DOHH2 (cell line): ENCODE data around the gene SLC35A3.

Experiments
- H3F3A ChIP-seq: fragments of 200-600 bp; sonication (generic), shearing (Covaris generic); 2 replicates; pipeline ENCODE4 v1.6.0; 2016; ENCODE audit warnings: antibody characterized with exemption, mild to moderate bottlenecking; ENCODE audit not compliant: control insufficient read depth, insufficient read depth
- H3K27ac ChIP-seq: fragments of 200-600 bp; sonication (generic); 2 replicates; pipeline ENCODE4 v1.5.1; 2014; ENCODE audit warnings: low read depth, mild to moderate bottlenecking, low read length, moderate library complexity
- H3K27me3 ChIP-seq: fragments of 200-600 bp; sonication (generic); 2 replicates; pipeline ENCODE4 v1.6.1; 2014; ENCODE audit warnings: mild to moderate bottlenecking, low read length, mixed read lengths; ENCODE audit not compliant: control insufficient read depth
- H3K36me3 ChIP-seq: fragments of 200-600 bp; sonication (generic); 2 replicates; pipeline ENCODE4 v1.6.1; 2014; ENCODE audit warnings: mild to moderate bottlenecking, low read length, moderate library complexity, mixed read lengths; ENCODE audit not compliant: control insufficient read depth
- H3K4me1 ChIP-seq: fragments of 200-600 bp; sonication (generic); 2 replicates; pipeline ENCODE4 v1.6.1; 2014; ENCODE audit warnings: mild to moderate bottlenecking, low read length, mixed read lengths; ENCODE audit not compliant: control insufficient read depth
- H3K4me2 ChIP-seq: fragments of 200-600 bp; sonication (generic); 2 replicates; pipeline ENCODE4 v1.6.0; 2014; ENCODE audit warnings: mild to moderate bottlenecking, low read length, moderate library complexity
- H3K4me3 ChIP-seq: fragments of 200-600 bp; sonication (generic); 2 replicates; pipeline ENCODE4 v1.5.1; 2014; ENCODE audit warnings: mild to moderate bottlenecking, low read length, mixed read lengths
- H3K79me2 ChIP-seq: fragments of 200-600 bp; sonication (generic); 2 replicates; pipeline ENCODE4 v1.6.1; 2014; ENCODE audit warnings: mild to moderate bottlenecking, low read length, mixed read lengths; ENCODE audit not compliant: control insufficient read depth
- H3K9me2 ChIP-seq: fragments of 200-600 bp; sonication (generic); replicated peaks from 2 replicates; pipeline ENCODE4 v1.6.1; 2014; ENCODE audit warnings: mild to moderate bottlenecking, low read length, mixed read lengths; ENCODE audit not compliant: control insufficient read depth
- H3K9me3 ChIP-seq: fragments of 200-600 bp; sonication (generic); 2 replicates; pipeline ENCODE4 v1.6.1; 2014; ENCODE audit warnings: antibody characterized with exemption, low read length, mixed read lengths; ENCODE audit not compliant: control insufficient read depth, insufficient read depth
- H4K20me1 ChIP-seq: fragments of 200-600 bp; sonication (generic); 2 replicates; pipeline ENCODE4 v1.6.0; 2014; ENCODE audit warnings: low read depth, mild to moderate bottlenecking, antibody characterized with exemption, low read length, moderate library complexity; ENCODE audit not compliant: control insufficient read depth, insufficient read depth
- EZH2phosphoT487 ChIP-seq: fragments of 200-600 bp; sonication (generic); IDR thresholded peaks from 2 replicates; pipeline ENCODE4 v1.6.1; 2017; ENCODE audit warnings: borderline replicate concordance, mild to moderate bottlenecking, antibody characterized with exemption, low read length, moderate library complexity, mixed read lengths
- TF ChIP-seq, protein P1 (sequence below): fragments of 200-600 bp; sonication (generic); IDR thresholded peaks from one replicate; pipeline ENCODE4 v1.5.1; 2014; ENCODE audit warnings: antibody characterized with exemption, mild to moderate bottlenecking, low read depth, low read length; ENCODE audit not compliant: poor library complexity, severe bottlenecking

SLC35A3 gene

DNA sequence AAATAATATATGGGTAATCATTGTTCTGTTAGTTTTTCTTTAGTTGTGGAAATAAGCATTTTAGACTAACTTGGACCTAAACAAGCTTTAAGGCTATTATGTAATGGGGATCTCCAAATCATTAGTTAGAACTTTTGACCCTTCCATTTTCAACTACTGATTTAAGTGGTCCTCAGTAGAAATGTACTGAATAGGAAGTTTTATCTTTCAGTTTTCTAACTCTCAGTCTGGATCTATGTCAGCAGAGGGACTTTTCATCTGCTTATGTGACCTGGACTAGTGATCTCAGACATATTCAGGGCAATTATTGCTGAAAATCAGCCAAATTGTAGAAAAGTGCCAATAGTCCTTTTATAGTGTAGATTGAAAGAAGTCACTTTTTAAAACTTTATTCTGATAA, 106.9 kb downstream of the SLC35A3 start:
- TF ChIP-seq, protein P1, sequence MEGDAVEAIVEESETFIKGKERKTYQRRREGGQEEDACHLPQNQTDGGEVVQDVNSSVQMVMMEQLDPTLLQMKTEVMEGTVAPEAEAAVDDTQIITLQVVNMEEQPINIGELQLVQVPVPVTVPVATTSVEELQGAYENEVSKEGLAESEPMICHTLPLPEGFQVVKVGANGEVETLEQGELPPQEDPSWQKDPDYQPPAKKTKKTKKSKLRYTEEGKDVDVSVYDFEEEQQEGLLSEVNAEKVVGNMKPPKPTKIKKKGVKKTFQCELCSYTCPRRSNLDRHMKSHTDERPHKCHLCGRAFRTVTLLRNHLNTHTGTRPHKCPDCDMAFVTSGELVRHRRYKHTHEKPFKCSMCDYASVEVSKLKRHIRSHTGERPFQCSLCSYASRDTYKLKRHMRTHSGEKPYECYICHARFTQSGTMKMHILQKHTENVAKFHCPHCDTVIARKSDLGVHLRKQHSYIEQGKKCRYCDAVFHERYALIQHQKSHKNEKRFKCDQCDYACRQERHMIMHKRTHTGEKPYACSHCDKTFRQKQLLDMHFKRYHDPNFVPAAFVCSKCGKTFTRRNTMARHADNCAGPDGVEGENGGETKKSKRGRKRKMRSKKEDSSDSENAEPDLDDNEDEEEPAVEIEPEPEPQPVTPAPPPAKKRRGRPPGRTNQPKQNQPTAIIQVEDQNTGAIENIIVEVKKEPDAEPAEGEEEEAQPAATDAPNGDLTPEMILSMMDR = no peak
- no peak for TF ChIP-seq EZH2phosphoT487
- H4K20me1 ChIP-seq = no peaks in the 10 kb centered on the region; the same call in 1 of the 2 replicates
- no peaks in the 10 kb centered on the region for H3K79me2 ChIP-seq
- no peaks in the 10 kb centered on the region for H3F3A ChIP-seq
- no peaks in the 10 kb centered on the region for H3K27me3 ChIP-seq
- no peak overlapping the region for H3K4me3 ChIP-seq
- no peaks in the 10 kb centered on the region for H3K9me3 ChIP-seq
- H3K36me3 ChIP-seq = peaks cover 79% of the 10 kb centered on the region
- H3K4me1 ChIP-seq = no peaks in the 10 kb centered on the region
- H3K9me2 ChIP-seq = no peaks in the 10 kb centered on the region
- no peak overlapping the region for H3K4me2 ChIP-seq
- no peak overlapping the region for H3K27ac ChIP-seq

DNA sequence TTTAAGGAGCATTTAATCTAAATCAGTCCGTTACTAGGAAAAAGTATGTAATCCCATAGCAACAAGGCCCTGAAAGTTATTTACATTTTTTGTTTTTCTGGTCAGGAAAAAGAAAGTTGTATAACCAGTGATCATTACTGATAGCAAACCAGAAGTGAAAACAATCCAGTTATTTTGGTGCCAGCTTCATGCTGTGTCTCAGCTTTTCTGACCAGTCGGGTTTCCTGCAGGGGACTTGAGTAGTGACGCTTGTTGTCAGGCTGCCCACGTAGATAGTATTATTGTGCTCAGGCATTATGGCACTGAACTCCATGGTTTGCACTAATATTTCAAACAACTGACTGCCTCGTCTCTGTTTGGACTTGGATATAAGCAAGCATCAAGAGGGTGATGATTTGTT, 107.7 kb downstream of the SLC35A3 start:
- Histone ChIP-seq H4K20me1 (no peaks in the 10 kb centered on the region; the same call in 1 of the 2 replicates), H3K27ac (no peak overlapping the region), H3K36me3 (peaks cover 79% of the 10 kb centered on the region), H3F3A (no peaks in the 10 kb centered on the region), H3K4me3 (no peak overlapping the region), H3K27me3 (no peaks in the 10 kb centered on the region), H3K4me1 (no peaks in the 10 kb centered on the region), H3K9me2 (no peaks in the 10 kb centered on the region), H3K79me2 (no peaks in the 10 kb centered on the region), H3K4me2 (no peak overlapping the region), H3K9me3 (no peaks in the 10 kb centered on the region)
- TF ChIP-seq, protein P1 = no peak
- TF ChIP-seq EZH2phosphoT487 = no peak

- Histone ChIP-seq H3K27me3 (no peaks in the 10 kb centered on the region), H3K4me2 (no peak overlapping the region), H3K4me1 (no peaks in the 10 kb centered on the region), H4K20me1 (no peaks in the 10 kb centered on the region; the same call in 1 of the 2 replicates), H3K4me3 (no peak overlapping the region), H3K27ac (no peak overlapping the region), H3K36me3 (peaks cover 81% of the 10 kb centered on the region), H3K79me2 (no peaks in the 10 kb centered on the region), H3F3A (no peaks in the 10 kb centered on the region), H3K9me2 (no peaks in the 10 kb centered on the region), H3K9me3 (no peaks in the 10 kb centered on the region)
- no peak for TF ChIP-seq EZH2phosphoT487
- TF ChIP-seq, protein P1 = no peak
Observed at GRCh38 chr1:100080331-100080730, 110.5 kb downstream of the SLC35A3 start.
